Colon (tissue), 2 donors: ENCODE measurements around the gene TPSB2.
"Not testable (repeated sequence)": the region's sequence is repeated elsewhere in the genome, so short reads cannot be mapped to it uniquely, and the experiment has no call there.

Experiments used
- FAIRE-seq: peaks from 2 replicates; lab custom pipeline; 2012; peaks lifted over from hg19 to GRCh38; lab: Jason Lieb, UNC
- donor health status: control.
- donor health status: control.

TPSB2 gene

GRCh38 chr16:1199347-1200013, 30.5 kb downstream of the TPSB2 start:
- no peak for FAIRE-seq

GRCh38 chr16:1198671-1199346, 31.2 kb downstream of the TPSB2 start:
- FAIRE-seq: not testable (repeated sequence)

GRCh38 chr16:1198194-1198593, 31.8 kb downstream of the TPSB2 start:
- no peak for FAIRE-seq

GRCh38 chr16:1197237-1197866, 32.6 kb downstream of the TPSB2 start:
- FAIRE-seq: no peak

GRCh38 chr16:1196494-1196893, 33.5 kb downstream of the TPSB2 start:
- FAIRE-seq: no peak

DNA sequence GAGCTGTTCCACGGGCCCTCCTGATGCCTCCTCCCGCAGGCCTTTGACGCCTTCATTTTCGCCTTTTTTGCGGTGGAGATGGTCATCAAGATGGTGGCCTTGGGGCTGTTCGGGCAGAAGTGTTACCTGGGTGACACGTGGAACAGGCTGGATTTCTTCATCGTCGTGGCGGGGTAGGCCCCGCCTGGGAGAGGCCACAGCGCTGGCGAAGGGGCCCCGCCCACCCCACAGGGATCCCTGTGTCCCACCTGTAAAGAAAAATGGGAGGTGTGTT, 34.7 kb downstream of the TPSB2 start:
- no peak for FAIRE-seq

DNA sequence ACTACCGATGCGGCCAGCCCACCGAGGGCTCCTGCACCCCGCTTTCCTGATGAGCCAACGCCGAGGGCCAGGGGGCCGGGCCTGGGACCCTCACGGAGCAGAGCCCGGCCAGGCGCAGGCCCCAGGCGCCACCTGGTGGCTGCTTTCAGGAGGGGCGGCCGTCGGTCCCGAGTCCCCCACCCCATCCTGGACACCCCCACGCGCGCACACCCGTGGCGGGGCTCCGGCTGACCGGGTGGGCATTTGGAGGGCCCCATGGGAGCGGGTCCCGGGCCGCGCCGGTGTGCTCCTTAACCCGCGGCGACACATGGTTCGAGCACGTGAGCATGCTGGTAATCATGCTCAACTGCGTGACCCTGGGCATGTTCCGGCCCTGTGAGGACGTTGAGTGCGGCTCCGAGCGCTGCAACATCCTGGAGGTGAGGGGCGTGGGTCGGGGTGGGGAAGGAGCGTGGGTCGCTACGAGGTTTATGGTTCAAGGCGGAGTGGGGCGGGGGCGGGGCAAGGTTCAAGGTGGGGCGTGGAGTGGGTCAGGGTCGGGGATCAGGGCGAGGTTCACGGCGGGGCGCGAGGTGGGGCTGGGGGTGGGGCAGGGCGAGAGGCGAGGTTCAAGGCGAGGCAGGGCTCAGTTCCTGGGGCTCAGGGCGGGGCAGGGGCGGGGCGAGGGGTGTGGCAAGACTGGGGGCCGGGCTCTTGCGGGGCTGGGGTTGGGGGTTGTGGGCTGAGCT, 35.2 kb downstream of the TPSB2 start:
- FAIRE-seq: no peak

DNA sequence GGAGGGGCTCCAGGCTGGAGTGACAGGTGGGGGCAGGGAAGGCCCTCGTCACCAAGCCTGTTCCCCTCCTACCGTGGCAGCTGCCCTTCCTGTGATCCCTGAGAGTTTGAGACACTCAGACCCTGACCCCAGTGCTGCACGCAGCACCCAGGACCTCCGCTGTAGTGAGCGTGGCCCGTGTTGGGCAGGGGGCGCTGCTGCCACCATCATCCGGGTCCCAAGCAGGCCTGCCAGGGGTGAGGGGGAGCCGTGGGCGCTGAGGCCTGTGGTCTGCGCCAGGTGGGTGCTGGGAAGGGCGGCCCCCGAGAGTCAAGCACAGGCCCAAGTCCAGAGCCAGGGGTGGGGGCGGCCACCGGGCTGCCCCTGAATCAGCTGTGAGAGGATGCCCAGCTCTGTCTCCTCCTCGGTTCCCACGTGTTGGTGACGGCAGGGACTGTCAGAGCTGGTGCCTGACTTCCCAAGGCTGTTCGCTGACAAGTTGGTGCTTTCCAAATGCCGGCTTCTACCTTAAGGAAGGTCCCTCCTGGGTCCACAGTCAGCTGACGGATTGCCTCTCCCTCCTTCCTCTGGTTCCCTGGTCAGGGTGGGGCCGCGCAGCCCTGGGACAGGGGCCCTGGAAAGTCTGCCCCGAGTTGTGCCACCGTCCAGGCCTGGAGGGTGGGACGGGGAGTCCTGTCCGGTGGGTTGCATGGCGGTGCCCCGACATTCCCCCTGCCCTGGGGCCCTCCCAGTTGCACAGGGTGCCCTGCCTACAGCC, 36.0 kb downstream of the TPSB2 start:
- no peak for FAIRE-seq

DNA sequence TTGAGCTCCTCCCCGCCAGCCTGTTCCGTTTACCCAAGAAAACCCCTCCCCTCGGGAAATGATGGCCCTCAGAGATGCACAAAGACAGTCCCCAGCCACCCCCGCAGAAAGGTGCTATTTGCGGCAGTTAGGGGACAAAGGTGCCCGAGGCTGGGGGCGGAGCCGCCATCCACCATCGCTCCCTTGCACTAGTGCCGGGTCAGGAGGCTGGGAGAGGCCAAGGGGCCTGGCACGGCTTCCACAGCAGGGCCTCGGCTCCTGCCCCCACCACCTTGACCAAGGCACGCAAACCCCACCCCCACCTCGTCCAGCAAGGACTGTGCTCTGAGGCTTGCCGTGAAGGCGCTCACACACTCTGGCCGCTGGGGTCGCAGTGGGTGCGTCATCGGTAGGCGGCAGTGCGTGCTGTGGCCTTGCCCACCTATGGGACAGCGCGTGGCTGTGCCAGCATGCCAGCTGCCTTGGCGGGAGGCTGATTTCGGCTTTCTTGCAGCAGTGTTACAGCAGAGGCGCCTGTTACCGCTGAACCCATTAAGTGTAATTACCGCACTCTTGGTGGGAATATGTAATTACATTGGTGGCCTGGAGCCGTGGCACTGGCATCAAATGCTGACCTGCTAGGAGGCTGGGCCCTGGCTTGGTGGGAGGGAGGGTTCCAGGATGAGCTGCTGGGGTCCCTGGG, 36.7 kb downstream of the TPSB2 start:
- FAIRE-seq: no peak

DNA sequence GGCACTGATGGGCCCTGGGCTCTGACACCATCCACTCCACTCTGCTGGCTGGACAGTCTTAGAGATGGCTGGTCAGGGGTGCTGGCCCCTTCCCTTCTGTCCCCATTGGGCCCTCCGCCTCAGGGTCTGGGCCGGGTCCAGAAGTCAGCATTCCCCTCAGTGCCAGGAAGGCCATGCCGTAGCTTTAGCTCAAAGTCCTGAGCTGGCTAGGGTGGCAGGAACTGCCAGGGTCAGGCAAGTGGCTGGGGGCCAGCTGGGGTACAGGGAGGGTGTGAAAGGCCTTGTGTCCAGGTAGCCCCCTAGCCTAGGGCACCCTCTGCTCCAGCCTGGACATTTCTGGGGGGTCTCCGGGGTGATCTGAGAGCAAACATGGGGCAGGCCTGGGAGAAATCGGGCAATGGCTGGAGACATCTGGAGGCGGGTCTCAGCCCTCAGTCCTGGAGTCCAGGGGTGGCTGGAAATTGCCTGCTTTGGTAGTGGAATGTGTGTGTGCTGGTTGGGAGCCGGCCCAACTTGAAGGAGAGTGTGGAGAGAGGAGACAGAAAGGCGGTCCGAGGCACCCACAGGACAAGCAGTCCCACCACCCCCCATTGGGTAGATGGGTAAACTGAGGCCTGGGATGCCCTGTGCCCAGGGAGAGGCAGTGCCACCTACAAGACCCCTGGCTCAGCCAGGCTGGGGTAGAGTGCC, 37.5 kb downstream of the TPSB2 start:
- no peak for FAIRE-seq

DNA sequence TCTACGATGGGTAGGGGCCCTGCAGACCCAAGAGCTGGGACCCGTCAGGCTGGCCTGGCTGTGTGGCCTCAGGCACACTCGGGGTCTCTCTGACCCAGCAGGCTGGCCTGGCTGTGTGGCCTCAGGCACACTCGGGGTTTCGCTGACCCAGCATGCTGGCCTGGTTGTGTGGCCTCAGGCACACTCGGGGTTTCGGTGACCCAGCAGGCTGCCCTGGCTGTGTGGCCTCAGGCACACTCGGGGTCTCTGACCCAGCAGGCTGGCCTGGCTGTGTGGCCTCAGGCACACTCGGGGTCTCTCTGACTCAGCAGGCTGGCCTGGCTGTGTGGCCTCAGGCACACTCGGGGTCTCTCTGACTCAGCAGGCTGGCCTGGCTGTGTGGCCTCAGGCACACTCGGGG, 39.2 kb downstream of the TPSB2 start:
- FAIRE-seq: not testable (repeated sequence)

DNA sequence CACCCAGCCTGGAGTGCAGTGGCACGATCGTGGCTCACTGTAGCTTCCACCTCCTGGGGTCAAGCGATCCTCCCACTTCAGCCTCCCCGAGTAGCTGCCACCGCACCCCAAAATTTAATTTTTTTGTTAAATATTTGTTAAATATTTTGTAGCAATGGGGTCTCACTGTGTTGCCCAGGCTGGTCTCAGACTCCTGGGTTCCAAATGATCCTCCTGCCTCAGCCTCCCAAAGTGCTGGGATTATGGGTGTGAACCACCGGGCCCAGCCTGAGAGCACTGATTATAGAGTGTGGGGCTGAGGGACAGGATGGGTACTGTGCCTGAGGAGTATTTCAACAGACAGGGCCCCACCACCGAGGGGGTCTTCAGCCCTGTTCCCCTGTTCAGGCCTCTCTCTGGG, 40.5 kb downstream of the TPSB2 start:
- FAIRE-seq: no peak

DNA sequence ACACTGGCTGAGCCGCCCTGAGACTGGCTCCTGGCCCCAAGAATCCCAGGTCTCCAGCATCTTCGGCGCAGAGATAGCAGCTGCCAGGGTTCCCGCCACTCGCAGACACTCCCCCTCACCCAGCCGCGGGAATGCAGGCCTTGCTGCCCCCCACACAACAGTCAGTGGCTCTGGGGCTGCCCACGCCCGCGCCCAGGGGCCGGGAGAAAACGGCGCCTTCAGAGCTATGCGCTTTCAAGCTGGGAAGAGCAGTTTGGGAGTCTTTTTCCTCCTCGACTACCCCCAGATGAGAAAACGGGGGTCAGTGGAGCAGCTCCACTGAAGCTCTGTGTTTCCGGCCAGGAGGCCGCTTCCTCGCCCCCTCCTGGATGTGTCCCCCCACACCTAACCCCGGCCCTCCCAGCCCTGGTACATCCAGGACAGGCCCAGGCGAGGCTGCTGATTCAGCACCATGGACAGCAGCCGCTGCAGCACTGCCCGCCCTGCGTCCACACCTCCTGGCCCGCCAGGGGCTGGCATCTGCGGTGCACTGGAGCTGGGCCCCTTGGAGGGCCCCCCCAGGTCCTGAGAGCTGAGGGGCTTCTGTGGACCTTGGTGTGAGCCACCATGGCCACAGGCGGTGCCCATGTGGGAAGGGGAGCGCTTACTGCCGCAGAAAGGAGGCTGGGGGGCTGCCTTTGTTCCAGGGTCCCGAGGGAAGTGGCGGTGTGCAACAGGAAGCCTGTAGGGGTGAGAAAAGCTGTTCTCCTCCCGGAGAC, 41.4 kb downstream of the TPSB2 start:
- no peak for FAIRE-seq

GRCh38 chr16:1185460-1186207, 44.4 kb downstream of the TPSB2 start:
- not testable (repeated sequence) for FAIRE-seq

GRCh38 chr16:1184980-1185379, 45.0 kb downstream of the TPSB2 start:
- FAIRE-seq: no peak

DNA sequence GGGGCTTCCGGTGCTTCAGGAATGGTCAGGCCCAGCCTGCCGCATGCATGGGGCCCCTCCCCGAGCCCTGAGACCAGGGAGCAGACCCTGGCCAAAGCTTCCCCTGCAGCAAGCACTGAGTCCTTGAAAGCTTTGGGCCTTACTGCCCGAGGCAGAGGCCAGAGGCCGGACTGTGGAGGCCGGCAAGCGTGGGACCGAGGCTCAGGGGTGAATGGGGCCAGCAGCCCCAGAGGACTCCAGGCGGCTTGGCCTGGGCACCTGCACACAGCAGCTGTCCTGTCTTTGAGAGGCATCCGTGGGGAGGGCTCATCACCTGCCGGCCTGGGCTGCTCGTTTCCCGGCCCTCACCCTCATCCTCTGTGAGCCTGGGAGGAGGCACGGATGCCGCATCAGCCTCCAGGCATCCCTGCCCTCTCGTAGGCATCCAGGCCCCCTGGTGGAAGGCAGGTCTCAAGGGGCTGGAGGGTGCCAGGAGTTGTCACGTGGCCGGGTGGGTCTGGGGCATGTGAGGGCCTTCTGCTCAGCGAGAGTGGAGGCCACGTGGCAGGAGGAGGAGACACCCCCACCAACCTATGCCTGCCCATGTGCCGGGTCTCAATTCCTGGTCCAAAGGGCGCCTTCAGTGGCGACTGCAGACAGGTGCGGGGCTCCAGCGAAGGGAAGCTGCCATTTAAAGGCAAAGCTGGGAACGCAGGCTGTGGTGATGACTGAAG, 45.7 kb downstream of the TPSB2 start:
- no peak for FAIRE-seq

DNA sequence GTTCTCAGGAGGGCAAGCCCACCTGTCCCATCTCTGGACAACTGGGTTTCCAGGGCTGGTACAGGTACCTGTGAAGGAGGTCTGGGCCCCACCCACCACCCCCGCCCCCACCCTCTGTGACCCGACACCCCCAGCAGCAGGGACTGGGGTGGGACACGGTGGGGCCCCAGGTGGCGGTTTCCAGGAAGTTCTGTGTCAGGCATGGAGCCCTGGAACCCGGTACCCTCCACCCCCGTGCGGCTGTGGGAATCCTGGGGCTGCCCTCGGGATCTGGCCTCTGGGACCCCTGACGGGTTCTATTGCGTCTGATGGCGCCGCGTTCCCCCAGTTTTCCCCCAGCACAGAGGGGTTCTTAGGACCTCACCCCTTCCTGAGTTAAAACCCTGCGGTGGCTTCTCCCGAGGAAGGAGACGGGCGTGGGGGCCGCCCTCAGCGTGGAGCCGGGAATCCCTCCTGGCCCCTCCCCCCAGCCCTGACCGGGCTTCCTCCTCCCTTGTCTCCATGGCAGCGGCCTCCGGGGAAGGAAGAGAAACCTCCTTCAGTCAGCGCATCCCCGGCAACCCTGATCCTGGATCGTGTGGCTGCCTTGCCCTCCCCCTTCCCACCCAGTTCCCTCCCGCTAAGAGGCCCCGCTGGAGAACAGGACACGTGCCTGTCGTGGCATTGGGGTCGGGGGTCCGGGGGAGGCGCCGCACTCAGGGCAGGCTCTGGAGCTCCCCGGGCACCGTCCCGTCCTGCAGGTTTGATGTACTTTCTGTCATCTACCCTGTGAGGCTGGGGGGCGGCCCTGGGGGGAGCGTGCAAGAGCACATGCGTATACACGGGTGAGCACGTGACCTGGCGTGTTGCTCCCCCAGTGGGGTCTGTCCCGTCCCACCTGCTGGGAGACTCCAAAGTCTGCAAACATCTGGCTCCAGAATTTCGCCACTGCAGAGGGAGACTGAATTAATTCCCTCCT, 46.8 kb downstream of the TPSB2 start:
- no peak for FAIRE-seq

- FAIRE-seq: no peak
Measured at GRCh38 chr16:1182316-1182671, 47.7 kb downstream of the TPSB2 start.
